ENCODE measurements around the gene HMGN2.

- TF ChIP-seq CTCF (IDR thresholded peaks at IDR 0.05; ENCODE audit: insufficient read depth, low read length, poor library complexity, severe bottlenecking) (no peak), EZH2phosphoT487 (conservative IDR thresholded peaks at IDR 0.05; ENCODE audit: low read length) (no peak)
These were observed 2.6 kb downstream of the HMGN2 start for GRCh38 chr1:26474818-26475217.

All from SU-DHL-6 (cell line).